C4-2B (cell line): Measurements from ENCODE around the gene SIM1.

Source experiments
- CTCF ChIP-seq: fragments of 450-650 bp; conservative IDR thresholded peaks from 2 replicates; pipeline ENCODE4 v1.5.1; 2017; ENCODE audit warnings: mild to moderate bottlenecking
- ZFX ChIP-seq: fragments of 450-650 bp; IDR thresholded peaks from 2 replicates; pipeline ENCODE4 v1.6.1; 2017

- TF ChIP-seq CTCF (no peak), ZFX (no peak)
Observed at GRCh38 chr6:100435299-100435698, 29.4 kb downstream of the SIM1 start.
